PFSK-1 (cell line): ENCODE measurements around the gene DNPH1.

Experiments used
- POLR2AphosphoS5 ChIP-seq: IDR thresholded peaks from 2 replicates; pipeline ENCODE4 v1.6.1; 2012; ENCODE audit warnings: low read depth, mild to moderate bottlenecking, control low read depth, low read length, moderate library complexity
- SIN3A ChIP-seq: IDR thresholded peaks from 2 replicates; pipeline ENCODE4 v1.6.1; 2012; ENCODE audit warnings: mild to moderate bottlenecking, low read length, moderate library complexity, borderline replicate concordance; ENCODE audit not compliant: insufficient read depth
- TAF1 ChIP-seq: IDR thresholded peaks from 2 replicates; pipeline ENCODE4 v1.6.1; 2012; ENCODE audit warnings: low read length, control low read depth, borderline replicate concordance; ENCODE audit not compliant: insufficient read depth
- TF ChIP-seq, protein P1 (sequence below), 2 experiments: IDR thresholded peaks; 2 replicates each; pipeline versions ENCODE4 v1.6.1 to v1.8.0; 2011 to 2012; ENCODE audit warnings: low read depth in 2 of 2, low read length in 2 of 2, control low read depth in 1 of 2, inconsistent platforms in 1 of 2, mild to moderate bottlenecking in 1 of 2, moderate library complexity in 1 of 2; ENCODE audit not compliant: insufficient read depth in 1 of 2

- TF ChIP-seq SIN3A (no peak), POLR2AphosphoS5 (no peak), TAF1 (no peak)
- TF ChIP-seq, protein P1, sequence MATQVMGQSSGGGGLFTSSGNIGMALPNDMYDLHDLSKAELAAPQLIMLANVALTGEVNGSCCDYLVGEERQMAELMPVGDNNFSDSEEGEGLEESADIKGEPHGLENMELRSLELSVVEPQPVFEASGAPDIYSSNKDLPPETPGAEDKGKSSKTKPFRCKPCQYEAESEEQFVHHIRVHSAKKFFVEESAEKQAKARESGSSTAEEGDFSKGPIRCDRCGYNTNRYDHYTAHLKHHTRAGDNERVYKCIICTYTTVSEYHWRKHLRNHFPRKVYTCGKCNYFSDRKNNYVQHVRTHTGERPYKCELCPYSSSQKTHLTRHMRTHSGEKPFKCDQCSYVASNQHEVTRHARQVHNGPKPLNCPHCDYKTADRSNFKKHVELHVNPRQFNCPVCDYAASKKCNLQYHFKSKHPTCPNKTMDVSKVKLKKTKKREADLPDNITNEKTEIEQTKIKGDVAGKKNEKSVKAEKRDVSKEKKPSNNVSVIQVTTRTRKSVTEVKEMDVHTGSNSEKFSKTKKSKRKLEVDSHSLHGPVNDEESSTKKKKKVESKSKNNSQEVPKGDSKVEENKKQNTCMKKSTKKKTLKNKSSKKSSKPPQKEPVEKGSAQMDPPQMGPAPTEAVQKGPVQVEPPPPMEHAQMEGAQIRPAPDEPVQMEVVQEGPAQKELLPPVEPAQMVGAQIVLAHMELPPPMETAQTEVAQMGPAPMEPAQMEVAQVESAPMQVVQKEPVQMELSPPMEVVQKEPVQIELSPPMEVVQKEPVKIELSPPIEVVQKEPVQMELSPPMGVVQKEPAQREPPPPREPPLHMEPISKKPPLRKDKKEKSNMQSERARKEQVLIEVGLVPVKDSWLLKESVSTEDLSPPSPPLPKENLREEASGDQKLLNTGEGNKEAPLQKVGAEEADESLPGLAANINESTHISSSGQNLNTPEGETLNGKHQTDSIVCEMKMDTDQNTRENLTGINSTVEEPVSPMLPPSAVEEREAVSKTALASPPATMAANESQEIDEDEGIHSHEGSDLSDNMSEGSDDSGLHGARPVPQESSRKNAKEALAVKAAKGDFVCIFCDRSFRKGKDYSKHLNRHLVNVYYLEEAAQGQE (IDR thresholded peaks at IDR 0.05; ENCODE audit: insufficient read depth in 1 of 2, low read depth in 2 of 2, low read length in 2 of 2), result no peak
Measured at GRCh38 chr6:43263314-43264178, 34.3 kb upstream of the DNPH1 start.
